OCI-M2 (cell line): ENCODE results near the gene MTHFD1L.

Source experiments
- DNase-seq: peaks from one replicate; lab custom pipeline; 2025; ENCODE audit not compliant: unreplicated experiment; lab: John Stamatoyannopoulos, UW

Gene MTHFD1L

GRCh38 chr6:151147118-151147832 is 281.8 kb downstream of the MTHFD1L start:
- DNase-seq, result no peak

- DNase-seq, result no peak
Measured at GRCh38 chr6:151148111-151148510, 282.6 kb downstream of the MTHFD1L start.

- no peak for DNase-seq
Measured at GRCh38 chr6:151149793-151150192, 284.3 kb downstream of the MTHFD1L start.
